Measurements from ENCODE around the gene RAD51B.
A peak's percentile ranks its signal among the peaks of the same experiment; 100 is the strongest.

RAD51B gene

DNA sequence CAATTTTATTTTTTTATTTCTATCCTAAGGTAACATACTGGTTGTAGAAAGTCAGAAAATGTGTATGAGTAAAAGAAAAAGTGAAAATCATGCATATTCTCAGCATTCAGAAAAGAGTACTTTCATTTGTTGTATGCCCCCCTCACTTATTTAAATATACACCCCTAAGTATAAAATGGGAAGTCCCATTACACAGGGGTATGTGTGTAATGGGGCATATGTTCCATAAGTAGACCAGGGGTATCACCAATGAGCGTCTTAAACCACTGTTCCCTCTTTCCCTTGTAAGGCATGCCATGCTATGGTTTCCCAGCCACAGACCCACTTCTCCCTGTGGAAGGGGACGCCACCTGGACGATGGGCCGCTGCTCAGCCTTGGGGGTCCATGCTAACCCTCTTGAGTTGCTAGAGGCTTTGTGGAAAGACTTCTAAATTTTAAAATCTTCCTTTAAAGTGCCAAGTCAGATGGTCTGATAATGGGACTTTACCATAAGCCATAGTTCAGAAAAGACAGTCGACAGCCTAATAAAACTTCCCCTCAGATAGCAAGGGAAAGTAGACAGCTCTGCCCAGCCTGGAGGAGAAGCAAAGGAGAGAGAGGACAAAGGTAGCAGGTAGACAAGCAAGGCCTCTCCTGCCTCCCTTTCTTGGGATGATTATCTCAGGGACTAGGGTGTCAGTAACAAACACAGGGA, 855.1 kb downstream of the RAD51B start:
- no peak for DNase-seq (ENCODE audit: low read depth)

DNA sequence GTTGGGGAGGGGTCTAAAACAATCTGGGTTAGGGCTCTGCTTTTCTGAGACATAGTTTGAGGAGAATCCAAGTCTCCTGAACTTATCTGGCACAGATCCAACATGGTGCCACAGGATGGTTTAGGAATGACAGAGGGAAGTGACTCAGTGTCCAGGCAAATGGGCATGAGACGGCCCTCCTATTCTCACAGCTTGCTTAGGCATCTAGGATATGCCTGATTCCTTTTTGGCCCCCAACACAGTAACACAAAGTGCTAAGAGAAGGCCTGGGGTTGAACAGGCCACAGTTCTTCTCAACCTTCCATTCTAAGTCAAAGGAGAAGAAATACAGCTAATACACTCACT, 855.6 kb downstream of the RAD51B start:
- DNase-seq (ENCODE audit: low read depth) = no peak

DNA sequence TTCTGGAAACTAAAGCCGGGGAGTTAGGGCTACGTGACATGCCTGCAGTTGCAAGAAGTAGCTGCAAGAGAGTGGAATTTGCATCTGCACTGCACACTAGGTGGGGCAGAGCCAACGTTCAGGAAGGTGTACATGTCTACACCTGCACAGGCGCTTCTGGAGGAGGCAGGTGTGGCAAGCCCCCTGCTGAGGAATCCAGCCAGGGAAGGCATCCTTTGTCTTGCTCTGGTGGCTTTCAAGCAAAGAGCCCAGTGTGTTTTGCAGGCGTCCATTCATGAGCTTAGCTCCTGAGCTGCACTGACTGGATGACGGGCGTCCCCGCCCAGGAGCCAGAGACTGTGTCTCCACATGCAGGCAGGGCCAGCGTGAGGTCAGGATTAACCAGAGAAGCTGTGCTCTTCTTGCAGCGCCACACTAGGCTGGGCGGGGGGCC, 856.9 kb downstream of the RAD51B start:
- no peak for DNase-seq (ENCODE audit: low read depth)

DNA sequence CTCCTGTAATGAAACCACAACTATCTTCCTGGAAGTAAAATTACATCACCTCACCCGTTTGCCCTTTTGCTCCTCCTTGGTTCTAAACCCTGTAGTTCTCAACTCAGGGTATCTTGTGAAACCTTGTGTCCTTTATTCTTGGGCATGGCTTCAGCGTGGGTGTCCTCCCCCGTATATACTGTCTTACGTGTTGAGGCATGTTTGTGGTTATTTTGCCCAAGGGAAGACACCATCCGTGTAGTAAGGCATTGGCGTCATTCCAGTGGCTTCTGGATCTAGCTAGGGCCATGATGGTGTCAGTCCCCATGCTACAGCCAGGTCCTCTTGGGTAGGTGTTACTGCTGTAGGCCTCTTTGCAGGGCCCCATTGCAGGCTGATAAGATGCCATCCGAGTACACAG, 857.9 kb downstream of the RAD51B start:
- no peak for DNase-seq (ENCODE audit: low read depth)

DNA sequence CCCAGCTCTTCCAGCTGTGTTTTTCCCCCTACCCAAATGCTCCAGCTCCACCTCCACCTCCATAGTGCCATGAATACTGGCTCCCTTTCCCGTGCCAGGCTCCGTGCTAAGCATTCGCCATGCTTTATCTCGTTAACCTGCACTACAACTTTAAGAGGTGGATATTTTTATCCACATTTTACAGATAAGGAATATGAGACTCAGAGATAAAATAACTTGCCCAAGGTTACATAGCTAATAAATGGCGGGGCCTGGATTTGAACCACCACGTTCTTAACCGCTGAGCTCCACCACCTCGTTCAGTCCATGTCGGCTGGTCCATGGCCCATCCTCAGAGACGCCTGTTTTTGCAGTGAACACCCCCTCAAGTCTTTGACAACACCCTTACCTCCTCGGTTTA, 858.3 kb downstream of the RAD51B start:
- no peak for DNase-seq (ENCODE audit: low read depth)

DNA sequence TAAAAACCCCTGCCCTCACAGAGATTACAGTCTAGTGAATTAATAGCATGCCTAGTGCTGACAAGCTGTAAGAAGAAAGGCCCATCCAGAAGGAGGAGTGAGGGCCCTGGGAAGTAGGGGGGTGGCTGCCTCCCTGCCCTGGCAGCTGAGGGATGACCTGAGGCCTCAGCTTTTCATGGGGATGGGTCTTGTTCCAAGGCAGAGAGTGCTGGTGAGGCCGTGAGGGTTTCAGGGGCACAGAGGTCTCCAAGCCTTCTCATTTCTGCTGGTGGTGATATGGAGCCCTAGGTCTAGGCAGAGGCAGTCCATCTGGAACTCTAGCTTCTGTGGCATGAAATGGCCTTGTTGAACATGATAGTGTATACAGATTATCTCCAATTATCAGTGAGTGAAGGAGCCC, 858.9 kb downstream of the RAD51B start:
- DNase-seq (ENCODE audit: low read depth) = no peak

DNA sequence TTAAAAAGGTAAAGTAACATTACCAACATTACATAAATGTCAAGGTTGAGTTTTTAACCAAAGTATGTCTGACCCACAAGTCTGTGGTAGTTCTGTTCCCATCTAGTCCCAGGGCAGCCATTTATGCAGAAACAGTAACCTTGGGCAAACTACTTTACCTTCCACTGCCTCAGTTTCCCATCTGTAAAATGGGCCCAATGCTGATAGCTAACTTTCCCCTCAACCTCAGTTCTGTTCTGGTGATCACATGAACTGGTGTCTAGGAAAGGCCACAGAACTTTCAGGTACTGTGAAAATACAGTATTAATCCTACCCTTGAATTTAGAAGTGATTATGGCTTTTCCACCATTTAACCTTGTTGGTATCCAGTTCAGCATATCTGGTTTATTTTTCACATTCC, 859.7 kb downstream of the RAD51B start:
- no peak for DNase-seq (ENCODE audit: low read depth)

DNA sequence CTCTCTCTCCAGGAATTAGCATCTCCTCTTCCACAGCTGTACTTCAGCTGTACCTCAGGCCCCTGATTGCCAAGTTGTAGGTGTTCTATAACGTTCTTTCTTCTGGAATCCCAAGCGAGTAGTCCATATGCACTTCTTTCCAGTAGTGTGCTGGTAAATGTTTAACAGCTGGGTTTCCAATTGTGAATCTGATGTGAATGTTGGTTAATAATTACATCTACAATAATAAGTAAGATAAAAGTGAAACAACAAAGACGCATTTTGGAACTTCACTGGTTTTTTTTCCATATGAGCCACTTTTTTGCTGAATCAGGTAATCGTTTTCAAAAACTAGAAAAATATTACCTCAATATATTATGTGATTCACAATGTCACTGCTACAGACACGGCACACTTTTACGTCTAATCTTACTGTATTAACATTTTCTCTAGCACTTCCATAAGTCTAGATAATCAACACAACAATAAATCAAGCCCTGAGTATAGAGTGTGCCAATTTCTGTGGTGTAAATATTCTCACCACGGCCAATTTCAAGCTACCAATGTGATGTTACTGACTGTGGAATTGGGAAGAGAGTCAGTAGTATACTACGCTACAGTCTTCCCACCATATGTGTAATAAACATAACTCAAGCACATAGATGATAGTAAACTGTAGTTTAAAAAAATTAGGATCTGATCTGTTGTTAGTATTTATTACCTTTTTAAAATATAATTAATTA, 860.3 kb downstream of the RAD51B start:
- no peak for DNase-seq (ENCODE audit: low read depth)

DNA sequence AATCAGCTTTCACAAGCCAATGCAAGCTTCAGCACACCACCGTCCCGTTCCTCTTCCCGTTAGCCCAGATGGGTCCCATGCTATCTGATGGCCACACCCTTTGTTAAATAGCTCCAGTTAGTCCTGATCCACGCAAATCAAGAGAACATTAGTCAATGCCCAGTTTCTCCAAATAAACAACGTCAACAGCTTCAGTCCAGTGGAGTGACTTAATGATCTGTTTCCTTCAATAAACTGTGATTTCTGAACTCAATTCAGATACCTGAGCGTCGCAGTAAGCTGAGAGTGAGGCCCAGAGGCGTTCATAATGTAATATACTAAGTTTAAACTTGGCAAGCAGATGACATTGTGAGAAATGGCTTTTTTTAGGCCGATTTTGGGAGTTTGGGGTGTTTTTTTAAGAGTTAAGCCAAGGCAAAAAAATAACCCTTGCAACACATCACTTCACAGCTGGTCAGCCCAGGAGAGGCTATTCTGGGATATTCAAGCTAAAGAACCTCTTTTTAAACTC, 861.0 kb downstream of the RAD51B start:
- DNase-seq (ENCODE audit: low read depth) = no peak

DNA sequence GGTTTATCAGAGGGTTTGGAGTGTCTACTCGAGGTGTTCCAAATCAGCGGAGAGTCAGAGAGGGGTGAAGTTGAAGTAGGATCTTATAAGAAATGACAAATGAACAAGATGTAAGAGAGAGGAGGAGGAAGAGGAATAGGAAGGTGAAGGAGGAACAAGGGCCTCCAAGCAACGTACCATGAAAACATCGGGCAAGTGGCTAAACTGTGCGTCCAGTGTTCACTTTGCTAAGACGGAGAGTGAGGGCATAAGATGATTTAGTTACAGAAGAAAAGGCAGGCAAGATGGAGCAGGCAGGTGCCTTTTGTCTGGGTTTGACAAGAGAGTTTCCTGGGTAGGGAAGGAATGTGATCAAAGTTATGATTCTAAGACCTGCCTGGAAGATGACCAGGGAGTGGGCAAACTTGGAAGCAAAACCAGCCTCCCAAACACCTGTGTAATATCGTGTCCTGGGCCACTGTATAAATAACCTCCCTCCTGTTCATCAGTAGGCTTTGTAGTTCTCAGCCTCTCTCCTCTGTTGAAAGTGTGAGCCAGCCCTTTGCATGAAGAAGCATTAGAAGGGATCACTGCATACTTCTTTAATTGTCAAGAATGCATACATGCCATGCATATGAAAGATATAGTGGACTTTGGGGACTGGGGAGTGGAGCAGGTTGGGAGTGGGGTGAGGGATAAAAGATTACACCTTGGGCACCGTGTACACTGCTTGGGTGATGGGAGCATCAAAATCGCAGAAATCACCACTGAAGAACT, 861.9 kb downstream of the RAD51B start:
- DNase-seq (ENCODE audit: low read depth) = no peak

DNA sequence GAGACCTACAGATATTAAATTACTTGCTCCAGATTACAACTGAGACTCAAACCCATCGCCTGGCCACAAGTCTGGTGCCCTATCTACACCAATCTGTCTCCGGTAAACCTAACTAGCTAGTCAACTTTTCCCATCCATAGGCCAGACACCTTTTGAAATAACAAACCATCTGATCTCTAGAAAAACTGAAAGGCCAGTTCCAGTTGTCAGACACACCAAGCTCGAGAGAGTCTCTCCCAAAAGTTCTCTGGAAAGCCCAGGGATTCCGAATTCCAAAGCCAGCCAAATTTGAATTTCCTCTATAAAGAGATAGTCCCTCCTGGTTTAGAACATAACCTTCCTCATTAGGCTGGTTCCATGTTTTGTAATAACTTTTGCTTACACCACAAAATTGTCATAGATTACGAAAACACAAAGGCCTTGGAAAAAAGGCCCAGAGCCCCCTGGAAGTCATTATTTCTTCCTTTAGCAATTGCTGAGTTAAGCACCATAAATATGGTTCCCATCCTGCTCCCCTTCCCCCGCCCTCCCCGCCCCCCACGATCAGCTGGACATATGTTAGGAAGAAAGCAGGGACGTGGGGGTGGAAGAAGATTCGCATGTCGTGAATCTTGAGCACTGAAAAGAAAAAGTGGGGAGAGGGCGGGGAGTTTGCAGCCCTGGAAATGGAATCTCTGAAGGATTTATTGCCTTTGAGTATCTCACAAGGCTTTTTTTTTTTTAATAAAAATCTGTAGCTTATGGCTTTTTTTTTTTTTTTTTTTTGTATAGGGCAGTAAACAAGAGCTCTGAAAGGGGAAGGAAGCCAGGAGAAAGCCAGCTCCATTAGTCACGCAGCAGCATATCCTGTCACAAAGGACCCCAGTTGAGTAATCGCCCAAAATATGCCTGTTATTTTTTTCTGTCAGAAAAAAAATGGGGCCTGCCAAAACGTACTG, 862.9 kb downstream of the RAD51B start:
- DNase-seq (ENCODE audit: low read depth) = peak; percentile 89

DNA sequence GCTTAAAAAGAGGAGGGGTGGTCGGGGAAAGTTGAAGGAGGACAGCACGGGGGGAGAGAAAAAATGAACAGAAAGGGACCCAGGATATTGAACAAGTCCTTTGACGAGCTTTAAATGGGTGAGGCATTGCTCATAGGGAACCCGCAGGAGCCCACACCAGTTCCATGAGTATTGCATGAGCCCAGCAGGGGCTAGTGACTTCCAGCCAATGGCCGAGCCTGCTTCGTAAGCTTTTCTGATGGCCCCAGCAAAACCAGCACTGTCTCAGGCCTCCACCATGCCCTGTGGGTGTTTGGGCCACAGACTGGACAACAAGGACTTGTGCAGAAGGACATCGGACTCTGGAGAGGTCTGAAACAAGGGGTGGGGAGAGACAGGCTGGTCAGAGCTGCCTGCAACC, 863.7 kb downstream of the RAD51B start:
- DNase-seq (ENCODE audit: low read depth) = no peak

DNA sequence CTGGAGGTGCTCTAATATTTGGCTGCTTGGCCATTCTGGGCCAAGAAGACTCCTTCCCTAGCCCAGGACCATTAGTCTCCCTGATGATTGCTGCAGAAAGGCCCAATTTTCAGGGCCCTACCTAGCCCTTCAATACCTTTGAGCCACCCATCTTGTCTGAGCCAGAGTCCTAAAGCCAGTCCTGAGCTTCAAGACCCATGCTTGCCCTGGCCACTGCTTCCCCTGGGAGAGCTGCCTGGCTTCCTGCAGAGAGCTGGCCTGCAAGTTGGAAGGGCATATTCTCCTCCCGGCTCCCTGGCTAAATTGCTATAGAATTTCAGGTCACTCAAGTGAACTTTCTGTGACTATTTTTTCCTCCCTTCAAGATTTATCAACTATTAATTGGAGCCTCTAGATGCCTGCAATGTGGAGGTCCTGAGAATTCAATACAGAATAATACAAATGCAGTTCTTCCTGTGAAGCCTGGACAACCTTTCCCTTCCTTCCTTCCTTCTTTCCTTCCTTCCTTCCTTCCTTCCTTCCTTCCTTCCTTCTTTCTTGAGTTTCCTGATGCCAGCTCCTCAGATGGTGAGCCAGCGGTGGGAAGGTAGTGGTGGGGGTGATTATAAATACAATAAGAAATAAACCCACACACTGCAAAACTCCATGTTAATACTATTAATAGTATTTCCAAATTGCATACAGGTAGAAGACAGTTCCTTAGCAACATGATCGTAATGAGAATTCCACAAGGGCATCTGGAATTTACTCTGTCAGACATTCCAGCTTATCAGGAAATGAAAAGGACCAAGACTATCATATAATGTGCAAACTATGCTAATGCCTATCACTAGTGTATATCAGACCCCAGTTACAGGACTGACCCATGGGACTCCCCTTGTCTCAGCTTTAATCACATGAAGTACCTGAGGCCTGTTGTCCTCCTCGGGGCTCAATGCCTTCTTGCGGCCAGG, 865.2 kb downstream of the RAD51B start:
- DNase-seq (ENCODE audit: low read depth) = no peak

DNA sequence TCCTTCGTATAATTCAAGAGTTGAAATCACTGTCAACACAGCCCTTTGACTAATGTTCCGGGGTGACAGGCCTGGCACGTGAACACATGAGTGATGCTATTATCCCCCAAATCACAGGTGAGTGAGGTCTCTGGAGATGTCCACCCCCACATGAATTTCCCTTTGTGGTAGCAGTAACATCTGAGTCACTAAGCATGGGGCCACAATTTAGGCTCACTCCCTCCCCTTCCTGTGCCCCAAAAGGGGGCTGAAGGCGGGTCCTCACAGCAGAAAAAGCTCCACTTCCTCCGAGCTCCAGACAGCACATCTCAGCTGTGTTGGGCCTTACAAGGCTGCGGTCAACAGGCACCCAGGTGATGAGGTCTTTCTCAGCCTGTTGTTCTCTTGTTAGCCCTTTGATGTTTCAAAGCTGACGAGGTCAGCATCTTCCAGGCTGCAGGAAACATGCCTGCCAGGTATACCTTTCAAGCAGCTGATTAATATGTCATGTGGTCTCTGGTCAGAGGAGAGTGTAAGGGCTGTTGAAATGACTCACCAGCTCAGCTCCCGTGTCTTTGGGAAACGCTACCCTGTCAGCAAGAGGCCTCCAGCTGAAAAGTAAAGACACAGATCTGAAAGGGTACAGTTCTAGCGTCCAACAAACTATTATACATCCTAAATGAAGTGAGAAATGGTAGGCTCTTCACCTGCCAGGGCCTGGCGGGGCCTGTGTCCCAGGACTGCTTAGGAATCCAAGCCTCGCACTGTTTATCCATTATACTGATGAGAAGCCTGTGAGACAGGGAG, 866.0 kb downstream of the RAD51B start:
- DNase-seq (ENCODE audit: low read depth) = peak; percentile 58

DNA sequence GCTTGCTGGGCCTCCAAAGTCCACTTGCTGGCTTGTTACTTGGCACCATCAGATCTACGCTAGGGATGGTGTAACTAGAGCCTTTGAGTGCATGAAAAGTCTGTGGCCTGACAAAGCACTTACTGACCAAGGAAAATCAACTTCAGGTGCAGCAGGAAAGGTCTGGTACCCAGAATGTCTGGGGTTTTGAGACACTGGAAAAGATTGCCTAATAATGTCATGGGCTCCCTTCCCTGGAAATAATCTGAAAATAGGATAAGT, 866.6 kb downstream of the RAD51B start:
- no peak for DNase-seq (ENCODE audit: low read depth)

DNA sequence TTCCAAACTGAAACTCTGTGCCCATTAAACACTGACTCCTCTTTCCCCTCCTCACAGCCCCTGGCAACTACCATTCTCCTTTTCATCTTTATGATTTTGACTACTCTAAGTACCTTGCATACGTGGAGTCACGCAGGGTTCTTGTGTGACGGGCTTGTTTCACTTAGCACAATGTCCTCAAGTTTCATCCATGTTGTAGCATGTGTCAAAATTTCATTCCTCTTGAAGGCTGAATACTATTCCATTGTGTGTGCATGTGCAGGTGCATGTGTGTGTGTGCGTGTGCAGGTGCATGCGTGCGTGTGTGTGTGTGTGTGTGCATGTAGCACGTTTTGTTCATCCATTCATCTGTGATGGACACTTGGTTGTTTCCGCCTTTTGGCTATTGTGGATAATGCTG, 867.1 kb downstream of the RAD51B start:
- DNase-seq (ENCODE audit: low read depth) = no peak

DNA sequence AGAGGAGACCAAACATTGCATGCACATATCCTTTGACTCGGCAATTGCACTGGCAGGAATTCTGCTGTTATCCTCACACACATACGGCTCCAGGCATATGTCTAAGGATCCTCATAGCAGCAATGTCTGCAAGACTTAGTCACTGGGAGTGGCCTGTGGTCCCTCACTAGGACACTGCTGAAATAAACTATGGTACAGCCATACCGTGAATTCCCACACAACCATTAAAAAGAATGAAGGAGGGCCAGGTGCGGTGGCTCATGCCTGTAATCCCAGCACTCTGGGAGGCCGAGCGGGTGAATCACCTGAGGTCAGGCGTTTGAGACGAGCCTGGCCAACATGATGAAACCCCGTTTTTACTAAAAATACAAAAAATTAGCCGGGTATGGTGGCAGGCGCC, 868.2 kb downstream of the RAD51B start:
- peak; percentile 84 for DNase-seq (ENCODE audit: low read depth)

DNA sequence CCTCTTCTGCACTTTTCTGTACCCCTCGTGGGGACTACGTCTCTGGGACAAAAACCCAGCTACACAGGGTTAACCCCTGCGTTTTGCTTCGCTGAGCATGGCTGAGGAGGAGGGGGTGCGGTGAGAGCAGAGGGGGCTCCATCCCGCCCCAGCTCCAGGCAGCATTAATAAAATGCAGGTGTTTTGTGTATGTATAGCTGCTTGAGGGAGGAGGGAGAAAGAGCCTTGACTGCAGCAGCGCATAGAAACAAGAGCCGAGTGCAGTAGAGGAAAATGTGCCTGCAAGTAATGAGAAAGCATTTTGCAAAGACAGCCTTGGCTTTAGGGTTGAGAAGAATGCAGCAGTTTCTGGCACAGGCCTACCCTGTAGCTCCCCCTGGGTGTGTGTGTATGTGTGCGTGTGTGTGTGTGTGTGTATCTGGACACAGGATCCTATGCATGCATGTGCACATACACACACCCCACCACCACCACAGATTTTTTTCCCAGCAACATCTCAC, 869.3 kb downstream of the RAD51B start:
- DNase-seq (ENCODE audit: low read depth) = no peak

DNA sequence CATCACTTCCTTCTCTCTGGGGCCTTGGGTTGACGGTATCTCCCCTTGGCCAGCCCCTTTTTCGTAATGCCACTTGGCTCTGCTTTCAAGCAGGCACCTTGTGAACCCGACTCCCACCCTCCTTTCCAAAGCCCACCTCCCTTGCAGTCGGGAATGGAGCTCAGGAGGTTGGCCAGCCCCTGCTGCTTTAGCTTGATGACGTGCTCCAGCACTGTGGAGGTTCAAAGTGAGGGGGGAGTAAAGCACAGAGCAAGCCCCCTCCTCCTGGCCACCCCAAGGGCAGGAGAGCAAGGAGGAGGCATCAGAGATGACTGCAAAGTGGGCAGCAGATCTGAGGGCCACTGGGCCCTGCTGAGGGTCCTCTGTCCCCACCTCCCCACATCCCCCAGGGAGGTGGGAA, 869.9 kb downstream of the RAD51B start:
- no peak for DNase-seq (ENCODE audit: low read depth)
